Neural progenitor cell (in vitro differentiated cells): ENCODE data around the gene DCP1B. TPM values are rescaled to one million over a fixed set of nuclear protein-coding genes. Genes with fewer than 3 reads are reported as not detected.

Experiments used
- DNase-seq: peaks from one replicate; pipeline ENCODE4 v3.0.0-alpha.2; 2016; ENCODE audit warnings: low spot score
- H2AFZ ChIP-seq: fragments of 200-600 bp; sonication (generic); replicated peaks from 2 replicates; pipeline ENCODE4 v1.6.1; 2016; ENCODE audit warnings: antibody characterized with exemption
- H3F3A ChIP-seq: fragments of 200-600 bp; sonication (generic); 2 replicates; pipeline ENCODE4 v1.6.1; 2016; ENCODE audit warnings: antibody characterized with exemption, low read depth
- H3K27ac ChIP-seq: fragments of 200-600 bp; sonication (generic); 2 replicates; pipeline ENCODE4 v1.5.1; 2016; ENCODE audit warnings: mild to moderate bottlenecking
- H3K27me3 ChIP-seq: fragments of 200-600 bp; sonication (generic); 2 replicates; pipeline ENCODE4 v1.6.1; 2016; ENCODE audit warnings: mild to moderate bottlenecking, moderate library complexity
- H3K36me3 ChIP-seq: fragments of 200-600 bp; sonication (generic); 2 replicates; pipeline ENCODE4 v1.5.1; 2016
- H3K4me1 ChIP-seq: fragments of 200-600 bp; sonication (generic); 2 replicates; pipeline ENCODE4 v1.6.1; 2016; ENCODE audit warnings: mixed run types
- H3K4me2 ChIP-seq: fragments of 200-600 bp; sonication (generic); 2 replicates; pipeline ENCODE4 v1.6.1; 2016
- H3K4me3 ChIP-seq: fragments of 200-600 bp; sonication (generic); 2 replicates; pipeline ENCODE4 v1.5.1; 2016
- H3K79me2 ChIP-seq: fragments of 200-600 bp; sonication (generic); 2 replicates; pipeline ENCODE4 v1.6.1; 2016; ENCODE audit warnings: low read depth
- H3K9ac ChIP-seq: fragments of 200-600 bp; sonication (generic); 2 replicates; pipeline ENCODE4 v1.6.1; 2016
- H3K9me3 ChIP-seq: fragments of 200-600 bp; sonication (generic); 2 replicates; pipeline ENCODE4 v1.5.1; 2016; ENCODE audit warnings: low read depth
- H4K20me1 ChIP-seq: fragments of 200-600 bp; sonication (generic); 2 replicates; pipeline ENCODE4 v1.6.1; 2016; ENCODE audit warnings: low read depth
- H3K27ac Mint-ChIP-seq: 3 replicates; pipeline ENCODE4 v1.8.0; 2021; ENCODE audit warnings: mixed read lengths
- H3K27me3 Mint-ChIP-seq: 2 replicates; pipeline ENCODE4 v1.8.0; 2022; ENCODE audit warnings: low read depth, mild to moderate bottlenecking, inconsistent platforms, moderate library complexity, mixed read lengths; ENCODE audit not compliant: insufficient read depth
- H3K36me3 Mint-ChIP-seq: 3 replicates; pipeline ENCODE4 v1.8.0; 2021; ENCODE audit warnings: mixed read lengths
- H3K4me1 Mint-ChIP-seq: 3 replicates; pipeline ENCODE4 v1.8.0; 2021; ENCODE audit warnings: mixed read lengths
- H3K4me3 Mint-ChIP-seq: 3 replicates; pipeline ENCODE4 v1.8.0; 2021; ENCODE audit warnings: mild to moderate bottlenecking, moderate library complexity, mixed read lengths
- H3K9me3 Mint-ChIP-seq: 3 replicates; pipeline ENCODE4 v1.8.0; 2020; ENCODE audit warnings: mixed read lengths
- CTCF ChIP-seq: fragments of 200-600 bp; sonication (generic); IDR thresholded peaks from 2 replicates; pipeline ENCODE4 v1.5.1; 2017; ENCODE audit warnings: antibody characterized with exemption, mild to moderate bottlenecking
- EZH2 ChIP-seq: fragments of 200-600 bp; sonication (generic); IDR thresholded peaks from 2 replicates; pipeline ENCODE4 v1.6.1; 2017; ENCODE audit warnings: antibody characterized with exemption, mild to moderate bottlenecking, moderate library complexity
- EZH2phosphoT487 ChIP-seq: fragments of 200-600 bp; sonication (generic); IDR thresholded peaks from 2 replicates; pipeline ENCODE4 v1.6.1; 2017; ENCODE audit warnings: antibody characterized with exemption
- total RNA-seq: library from RNA; depleted of rRNA; stranded (reverse); fragments of >200 nt; gene quantifications from 2 replicates; pipeline ENCODE4 v1.2.3, GENCODE V29; 2015; ENCODE audit warnings: low replicate concordance

DCP1B gene
- total RNA-seq, 1 donor from 2014 or later = 20.2 TPM

DNA sequence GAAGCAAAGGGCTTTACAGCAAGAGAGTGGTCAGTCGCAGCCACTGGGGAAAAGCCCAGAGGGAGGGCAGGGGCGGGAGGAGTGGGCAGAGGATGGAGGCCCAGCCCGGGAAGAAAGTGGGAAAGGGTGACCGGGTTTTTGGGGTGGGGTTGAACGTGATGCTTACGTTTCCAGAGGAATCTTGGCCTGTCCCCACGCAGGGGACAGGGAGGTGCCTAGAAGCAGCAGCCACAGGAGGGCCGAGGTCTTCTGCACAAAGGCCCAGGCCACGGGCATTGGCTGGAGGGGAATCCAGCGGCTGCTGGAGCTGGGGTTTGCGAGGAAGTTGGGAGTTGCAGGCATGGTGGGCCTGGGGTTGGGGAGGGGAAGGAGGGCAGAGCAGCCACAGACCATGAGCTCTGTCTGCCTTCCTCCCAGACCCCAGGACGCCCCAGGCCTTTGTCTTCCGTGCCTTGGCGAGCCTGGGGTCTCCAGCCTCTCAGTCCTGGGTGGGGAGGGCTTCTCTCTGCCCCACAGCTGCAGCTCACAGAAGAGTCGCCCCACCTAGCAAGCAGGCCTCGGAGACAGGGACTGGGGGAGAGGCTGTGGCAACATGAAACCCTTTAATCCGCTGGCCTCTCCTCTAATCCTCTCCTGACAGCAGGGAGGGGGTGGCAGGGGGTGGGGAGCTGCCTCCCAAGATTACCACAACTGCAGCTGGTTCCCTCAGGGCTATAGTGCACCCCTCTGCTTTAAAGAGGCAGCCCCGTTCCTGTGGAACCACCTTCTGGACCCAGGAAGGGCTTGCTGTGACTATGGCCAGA lies 86.0 kb downstream of the DCP1B start, which contains the start of gene CACNA2D4:
TSS of gene CACNA2D4 (minus strand) at position 572 of the 803 bp plus-strand sequence. CDS start at position 393, 179 bp downstream.
- Histone ChIP-seq H3K4me1 (peaks cover 42% of the 10 kb centered on the region), H3K27me3 (no peaks in the 10 kb centered on the region), H3K9me3 (no peaks in the 10 kb centered on the region), H2AFZ (peak within 1 kb of the TSS; percentile 77), H3K36me3 (no peaks in the 10 kb centered on the region), H4K20me1 (no peaks in the 10 kb centered on the region), H3K79me2 (no peaks in the 10 kb centered on the region), H3K4me2 (peak within 1 kb of the TSS; percentile 72), H3F3A (peaks cover 20% of the 10 kb centered on the region), H3K9ac (no peak within 1 kb of the TSS), H3K27ac (peak within 1 kb of the TSS; percentile 75), H3K4me3 (peak within 1 kb of the TSS; percentile 24)
- peak; percentile 89 for DNase-seq
- peak within 1 kb of the TSS; percentile 57 for H3K4me3 Mint-ChIP-seq
- peaks cover 20% of the 10 kb centered on the region for H3K27me3 Mint-ChIP-seq
- H3K27ac Mint-ChIP-seq = peak within 1 kb of the TSS; percentile 96
- no peaks in the 10 kb centered on the region for H3K9me3 Mint-ChIP-seq
- no peak for TF ChIP-seq EZH2phosphoT487
- no peak for TF ChIP-seq EZH2
- no peak for TF ChIP-seq CTCF
- peaks cover 2% of the 10 kb centered on the region for H3K36me3 Mint-ChIP-seq
- H3K4me1 Mint-ChIP-seq = peaks cover 58% of the 10 kb centered on the region

DNA sequence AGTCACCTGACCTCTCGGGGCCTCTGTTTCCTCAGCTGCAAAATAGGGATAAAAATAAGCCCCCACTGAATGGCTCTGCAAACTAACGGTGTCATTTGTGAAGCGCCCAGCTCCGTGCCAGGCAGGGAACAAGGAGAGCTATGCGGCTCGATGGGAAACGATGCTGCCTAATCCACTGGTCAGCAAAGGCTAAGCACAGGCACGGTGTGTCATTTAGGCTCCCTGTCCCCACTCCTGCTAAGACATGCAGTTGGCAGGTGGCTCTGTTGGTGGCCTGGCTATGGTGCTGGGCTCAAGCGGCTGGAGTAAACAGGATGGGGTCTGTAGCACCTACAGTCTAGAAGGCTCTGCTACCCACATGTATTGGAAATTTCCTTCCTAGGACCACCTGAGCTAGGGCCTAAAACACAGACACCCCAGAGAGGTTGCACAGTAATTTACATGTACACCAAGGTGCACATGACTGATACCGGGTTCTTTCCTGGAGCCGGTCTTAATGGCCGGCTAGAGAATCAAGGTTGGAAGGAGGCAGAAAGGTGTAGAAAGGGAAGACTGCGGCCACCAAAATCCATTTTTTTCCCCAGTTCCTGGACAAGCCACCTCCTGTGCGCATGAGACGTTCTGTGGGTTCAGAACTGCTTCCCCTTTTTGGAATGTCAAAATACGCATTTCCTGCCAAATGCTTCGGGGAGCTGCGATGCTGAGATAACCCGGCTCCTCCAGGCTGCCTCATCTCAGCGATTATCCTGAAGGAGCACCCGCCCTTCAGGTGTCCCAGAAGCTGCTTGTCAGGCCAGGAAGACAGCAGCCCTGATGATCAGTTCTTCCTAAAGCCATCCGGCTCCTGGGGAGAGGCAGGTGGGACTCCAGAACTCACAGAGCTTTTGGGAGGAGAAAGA lies 86.8 kb downstream of the DCP1B start:
- TF ChIP-seq CTCF (no peak), EZH2 (no peak), EZH2phosphoT487 (no peak)
- Mint-ChIP-seq H3K27ac (peak overlapping the region; percentile 96), H3K27me3 (peaks cover 19% of the 10 kb centered on the region), H3K9me3 (no peaks in the 10 kb centered on the region), H3K4me1 (peaks cover 64% of the 10 kb centered on the region), H3K4me3 (peak overlapping the region; percentile 57), H3K36me3 (peaks cover 2% of the 10 kb centered on the region)
- Histone ChIP-seq H4K20me1 (no peaks in the 10 kb centered on the region), H3K4me1 (peaks cover 42% of the 10 kb centered on the region), H3K79me2 (no peaks in the 10 kb centered on the region), H3K27me3 (no peaks in the 10 kb centered on the region), H3K36me3 (no peaks in the 10 kb centered on the region), H3K4me2 (peak overlapping the region; percentile 72), H3K4me3 (peak overlapping the region; percentile 24), H2AFZ (peak overlapping the region; percentile 77), H3K9ac (no peak overlapping the region), H3F3A (peaks cover 20% of the 10 kb centered on the region), H3K27ac (peak overlapping the region; percentile 75), H3K9me3 (no peaks in the 10 kb centered on the region)
- no peak for DNase-seq

- TF ChIP-seq EZH2phosphoT487 = no peak
- no peak for TF ChIP-seq EZH2
- no peak for TF ChIP-seq CTCF
Measured at GRCh38 chr12:1916371-1917171, 87.7 kb downstream of the DCP1B start.

More at GRCh38 chr12:1916371-1917171, 87.7 kb downstream of the DCP1B start:
- Histone ChIP-seq H3K36me3 (no peaks in the 10 kb centered on the region), H3F3A (peaks cover 20% of the 10 kb centered on the region), H3K4me2 (no peak overlapping the region), H2AFZ (no peak overlapping the region), H3K27ac (no peak overlapping the region), H3K9me3 (no peaks in the 10 kb centered on the region), H4K20me1 (no peaks in the 10 kb centered on the region), H3K79me2 (no peaks in the 10 kb centered on the region), H3K27me3 (no peaks in the 10 kb centered on the region), H3K4me3 (no peak overlapping the region), H3K4me1 (peaks cover 42% of the 10 kb centered on the region), H3K9ac (no peak overlapping the region)
- Mint-ChIP-seq H3K36me3 (peaks cover 2% of the 10 kb centered on the region), H3K27me3 (peaks cover 20% of the 10 kb centered on the region), H3K4me3 (no peak overlapping the region), H3K27ac (no peak overlapping the region), H3K9me3 (no peaks in the 10 kb centered on the region), H3K4me1 (peaks cover 64% of the 10 kb centered on the region)
- no peak for DNase-seq
